ENCODE results near the gene TREX2. TPM values are rescaled to one million over a fixed set of nuclear protein-coding genes. Genes with fewer than 3 reads are reported as not detected.

Gene TREX2
- total RNA-seq, 1 donor = 3.3 TPM

- Histone ChIP-seq H3K79me2 (ENCODE audit: insufficient read depth, low read length) (no peaks in the 10 kb centered on the region), H3K4me3 (ENCODE audit: insufficient read depth, low read length) (no peak overlapping the region), H3K9me3 (ENCODE audit: low read depth, low read length) (no peaks in the 10 kb centered on the region), H4K20me1 (ENCODE audit: insufficient read depth, low read length) (no peaks in the 10 kb centered on the region), H2AFZ (ENCODE audit: low read length) (no peak overlapping the region), H3K36me3 (ENCODE audit: insufficient read depth, low read length) (no peaks in the 10 kb centered on the region), H3K4me1 (ENCODE audit: insufficient read depth, low read length) (no peaks in the 10 kb centered on the region), H3K4me2 (ENCODE audit: insufficient read depth, low read length) (no peak overlapping the region), H3K27me3 (ENCODE audit: insufficient read depth, low read length) (peaks cover 4% of the 10 kb centered on the region), H3K27ac (ENCODE audit: low read depth, low read length) (no peak overlapping the region)
- peak; percentile 65 for DNase-seq (ENCODE audit: insufficient read length, low spot score, missing footprints)
- TF ChIP-seq CTCF (IDR thresholded peaks at IDR 0.05; ENCODE audit: extremely low read depth, low read depth, low read length) = no peak
These were observed 12.0 kb downstream of the TREX2 start for GRCh38 chrX:153433781-153434285.

- Histone ChIP-seq H3K36me3 (ENCODE audit: insufficient read depth, low read length) (no peaks in the 10 kb centered on the region), H3K4me3 (ENCODE audit: insufficient read depth, low read length) (no peak overlapping the region), H2AFZ (ENCODE audit: low read length) (no peak overlapping the region), H3K79me2 (ENCODE audit: insufficient read depth, low read length) (no peaks in the 10 kb centered on the region), H3K9me3 (ENCODE audit: low read depth, low read length) (no peaks in the 10 kb centered on the region), H3K4me2 (ENCODE audit: insufficient read depth, low read length) (no peak overlapping the region), H4K20me1 (ENCODE audit: insufficient read depth, low read length) (no peaks in the 10 kb centered on the region), H3K27me3 (ENCODE audit: insufficient read depth, low read length) (peaks cover 4% of the 10 kb centered on the region), H3K4me1 (ENCODE audit: insufficient read depth, low read length) (no peaks in the 10 kb centered on the region), H3K27ac (ENCODE audit: low read depth, low read length) (no peak overlapping the region)
- TF ChIP-seq CTCF (IDR thresholded peaks at IDR 0.05; ENCODE audit: extremely low read depth, low read depth, low read length) = no peak
- peak; percentile 78 for DNase-seq (ENCODE audit: insufficient read length, low spot score, missing footprints)
These were observed 12.6 kb downstream of the TREX2 start for GRCh38 chrX:153433161-153433680.

GRCh38 chrX:153430796-153431195, 15.1 kb downstream of the TREX2 start:
- Histone ChIP-seq H3K9me3 (ENCODE audit: low read depth, low read length) (no peaks in the 10 kb centered on the region), H3K4me2 (ENCODE audit: insufficient read depth, low read length) (no peak overlapping the region), H4K20me1 (ENCODE audit: insufficient read depth, low read length) (no peaks in the 10 kb centered on the region), H3K4me3 (ENCODE audit: insufficient read depth, low read length) (no peak overlapping the region), H3K79me2 (ENCODE audit: insufficient read depth, low read length) (no peaks in the 10 kb centered on the region), H2AFZ (ENCODE audit: low read length) (no peak overlapping the region), H3K27ac (ENCODE audit: low read depth, low read length) (no peak overlapping the region), H3K36me3 (ENCODE audit: insufficient read depth, low read length) (no peaks in the 10 kb centered on the region), H3K4me1 (ENCODE audit: insufficient read depth, low read length) (no peaks in the 10 kb centered on the region), H3K27me3 (ENCODE audit: insufficient read depth, low read length) (peaks cover 4% of the 10 kb centered on the region)
- TF ChIP-seq CTCF (IDR thresholded peaks at IDR 0.05; ENCODE audit: extremely low read depth, low read depth, low read length) = no peak
- DNase-seq (ENCODE audit: insufficient read length, low spot score, missing footprints) = peak; percentile 31

GRCh38 chrX:153426204-153426603, 19.7 kb downstream of the TREX2 start:
- peaks cover 3% of the 10 kb centered on the region for H3K27me3 ChIP-seq (ENCODE audit: insufficient read depth, low read length)
- H3K4me3 ChIP-seq (ENCODE audit: insufficient read depth, low read length) = no peak overlapping the region
- H3K4me1 ChIP-seq (ENCODE audit: insufficient read depth, low read length) = no peaks in the 10 kb centered on the region
- no peak overlapping the region for H3K4me2 ChIP-seq (ENCODE audit: insufficient read depth, low read length)
- no peak for TF ChIP-seq CTCF (IDR thresholded peaks at IDR 0.05; ENCODE audit: extremely low read depth, low read depth, low read length)
- H4K20me1 ChIP-seq (ENCODE audit: insufficient read depth, low read length) = no peaks in the 10 kb centered on the region
- H3K9me3 ChIP-seq (ENCODE audit: low read depth, low read length) = no peaks in the 10 kb centered on the region
- no peak overlapping the region for H3K27ac ChIP-seq (ENCODE audit: low read depth, low read length)
- no peak for DNase-seq (ENCODE audit: insufficient read length, low spot score, missing footprints)
- H2AFZ ChIP-seq (ENCODE audit: low read length) = no peak overlapping the region
- no peaks in the 10 kb centered on the region for H3K36me3 ChIP-seq (ENCODE audit: insufficient read depth, low read length)
- H3K79me2 ChIP-seq (ENCODE audit: insufficient read depth, low read length) = no peaks in the 10 kb centered on the region
